GM18873 (cell line): Measurements from ENCODE around the gene FXYD7.
"Not testable (repeated sequence)": the region's sequence is repeated elsewhere in the genome, so short reads cannot be mapped to it uniquely, and the experiment has no call there.

ENCODE experiments used
- ATAC-seq: cut with Tn5 transposase; IDR thresholded peaks from one replicate; pipeline ENCODE4 v1.9.1; 2021; ENCODE audit warnings: mild to moderate bottlenecking, moderate library complexity, moderate number of reproducible peaks; ENCODE audit not compliant: unreplicated experiment, low FRiP score

The FXYD7 gene

DNA sequence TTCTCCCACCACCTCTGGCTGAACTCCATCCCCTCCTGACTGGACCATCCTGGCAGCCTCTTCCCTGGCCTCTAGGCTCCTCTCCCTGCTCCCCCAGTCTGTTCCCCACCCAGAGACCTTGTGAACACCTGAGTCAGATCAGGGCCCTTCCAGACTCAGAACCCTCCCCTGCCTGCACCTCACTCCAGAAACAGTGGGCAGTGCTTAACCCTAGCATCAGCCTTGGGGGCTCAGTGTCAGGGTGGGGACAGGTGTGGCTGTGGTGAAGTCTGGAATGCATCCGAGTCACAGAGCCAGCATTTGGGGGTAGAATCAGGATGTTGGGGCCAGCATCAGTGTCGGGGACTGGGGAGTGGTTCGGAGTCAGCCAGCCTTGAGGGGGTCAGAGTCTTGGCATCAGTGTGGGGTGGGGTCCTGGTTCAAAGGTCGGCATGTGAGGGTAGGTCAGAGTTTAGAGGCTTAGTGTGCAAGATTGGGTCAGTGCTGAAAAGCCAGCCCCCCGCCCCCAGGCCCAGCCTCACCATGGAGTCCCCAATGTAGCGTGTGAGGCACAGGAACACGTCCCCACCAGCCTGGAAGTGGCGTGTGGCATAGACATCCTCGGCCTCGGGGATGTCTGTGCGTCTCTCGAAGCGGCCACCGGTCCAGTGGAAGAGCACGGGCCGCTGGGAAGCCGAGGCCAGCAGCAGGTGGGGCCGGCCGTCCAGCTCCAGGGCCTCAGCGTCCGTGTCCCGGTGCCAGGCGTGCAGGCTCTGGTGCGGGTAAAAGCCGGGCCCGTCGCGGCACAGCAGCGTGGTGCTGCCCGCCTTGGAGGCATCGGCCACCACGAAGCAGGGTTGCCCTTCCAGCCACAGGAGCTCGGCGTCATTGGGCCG is 17.1 kb upstream of the FXYD7 start:
- no peak for ATAC-seq

DNA sequence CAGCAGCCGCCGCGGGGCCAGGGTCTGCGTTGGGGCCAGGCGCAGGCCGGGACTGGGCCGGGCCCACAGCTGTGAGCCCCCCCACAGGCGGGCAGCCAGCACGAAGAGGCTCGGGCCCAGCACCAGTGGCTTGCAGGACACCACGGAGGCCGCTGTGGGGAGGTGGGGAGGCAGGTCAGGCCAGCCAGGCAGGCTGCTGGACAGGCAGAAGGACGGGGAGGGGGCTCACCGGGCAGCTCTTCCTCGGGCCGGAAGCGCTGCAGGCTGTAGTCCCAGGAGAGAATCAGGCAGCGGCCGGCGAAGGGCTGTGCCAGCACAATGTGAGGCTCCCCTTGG is 16.5 kb upstream of the FXYD7 start:
- no peak for ATAC-seq

DNA sequence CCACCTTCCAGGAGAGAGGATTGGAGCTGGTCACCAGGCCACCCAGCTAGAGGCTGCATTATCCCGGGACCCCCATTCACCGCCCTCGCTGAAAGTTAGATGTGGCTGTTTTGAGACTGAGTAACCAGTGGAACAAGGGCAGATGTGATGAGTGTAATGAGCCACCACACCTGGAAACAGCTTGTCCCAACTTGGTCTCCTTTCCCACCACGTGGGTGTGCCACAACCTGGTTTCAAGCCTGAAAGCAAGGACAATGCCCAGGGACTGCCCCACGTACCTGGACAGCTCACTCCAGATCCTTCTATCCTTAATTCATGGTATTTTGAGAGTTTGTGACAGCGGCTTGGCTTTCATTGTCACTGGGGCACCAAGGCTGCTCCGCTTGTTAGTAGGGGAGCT is 15.2 kb upstream of the FXYD7 start:
- ATAC-seq = no peak

DNA sequence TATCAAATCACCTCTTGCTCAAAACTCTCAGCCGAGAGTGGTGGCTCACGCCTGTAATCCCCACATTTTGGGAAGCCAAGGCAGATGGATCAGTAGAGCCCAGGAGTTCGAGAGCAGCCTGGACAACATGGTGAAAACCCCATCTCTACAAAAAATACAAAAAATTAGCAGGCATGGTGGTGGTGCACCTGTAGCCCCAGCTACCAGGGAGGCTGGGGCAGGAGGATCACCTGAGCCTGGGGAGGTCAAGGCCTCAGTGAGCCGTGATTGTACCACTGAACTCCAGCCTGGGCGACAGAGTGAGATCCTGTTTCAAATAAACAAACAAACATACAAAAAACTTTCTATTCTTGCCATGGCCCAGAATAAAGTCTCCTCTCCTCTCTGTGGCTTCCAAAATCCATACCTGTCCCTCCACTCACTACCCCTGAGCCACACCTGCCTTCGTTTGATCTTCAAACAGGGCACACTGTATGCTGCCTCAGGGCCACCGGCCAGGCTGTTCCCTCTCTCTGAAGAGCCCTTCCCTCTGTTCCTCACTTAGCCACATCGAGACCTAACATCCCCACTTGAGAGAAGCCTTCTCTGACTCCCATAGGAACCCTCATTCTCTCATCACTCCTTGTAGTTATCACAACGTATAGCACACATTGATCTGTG is 14.5 kb upstream of the FXYD7 start:
- ATAC-seq = no peak

DNA sequence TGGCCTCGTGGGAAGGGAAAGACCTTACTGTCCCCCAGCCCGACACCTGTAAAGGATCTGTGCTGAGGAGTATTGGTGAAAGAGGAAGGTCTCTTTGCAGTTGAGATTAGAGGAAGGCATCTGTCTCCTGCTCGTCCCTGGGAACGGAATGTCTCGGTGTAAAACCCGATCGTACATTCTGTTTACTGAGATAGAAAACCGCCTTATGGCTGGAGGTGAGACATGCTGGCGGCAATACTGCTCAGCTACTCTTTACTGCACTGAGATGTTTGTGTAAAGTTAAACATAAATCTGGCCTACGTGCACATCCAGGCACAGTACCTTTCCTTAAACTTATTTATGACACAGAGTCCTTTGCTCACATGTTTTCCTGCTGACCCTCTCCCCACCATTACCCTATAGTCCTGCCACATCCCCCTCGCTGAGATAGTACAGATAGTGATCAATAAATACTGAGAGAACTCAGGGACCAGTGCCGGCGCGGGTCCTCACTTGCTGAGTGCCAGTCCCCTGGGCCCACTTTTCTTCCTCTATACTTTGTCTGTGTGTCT is 13.3 kb upstream of the FXYD7 start:
- not testable (repeated sequence) for ATAC-seq

DNA sequence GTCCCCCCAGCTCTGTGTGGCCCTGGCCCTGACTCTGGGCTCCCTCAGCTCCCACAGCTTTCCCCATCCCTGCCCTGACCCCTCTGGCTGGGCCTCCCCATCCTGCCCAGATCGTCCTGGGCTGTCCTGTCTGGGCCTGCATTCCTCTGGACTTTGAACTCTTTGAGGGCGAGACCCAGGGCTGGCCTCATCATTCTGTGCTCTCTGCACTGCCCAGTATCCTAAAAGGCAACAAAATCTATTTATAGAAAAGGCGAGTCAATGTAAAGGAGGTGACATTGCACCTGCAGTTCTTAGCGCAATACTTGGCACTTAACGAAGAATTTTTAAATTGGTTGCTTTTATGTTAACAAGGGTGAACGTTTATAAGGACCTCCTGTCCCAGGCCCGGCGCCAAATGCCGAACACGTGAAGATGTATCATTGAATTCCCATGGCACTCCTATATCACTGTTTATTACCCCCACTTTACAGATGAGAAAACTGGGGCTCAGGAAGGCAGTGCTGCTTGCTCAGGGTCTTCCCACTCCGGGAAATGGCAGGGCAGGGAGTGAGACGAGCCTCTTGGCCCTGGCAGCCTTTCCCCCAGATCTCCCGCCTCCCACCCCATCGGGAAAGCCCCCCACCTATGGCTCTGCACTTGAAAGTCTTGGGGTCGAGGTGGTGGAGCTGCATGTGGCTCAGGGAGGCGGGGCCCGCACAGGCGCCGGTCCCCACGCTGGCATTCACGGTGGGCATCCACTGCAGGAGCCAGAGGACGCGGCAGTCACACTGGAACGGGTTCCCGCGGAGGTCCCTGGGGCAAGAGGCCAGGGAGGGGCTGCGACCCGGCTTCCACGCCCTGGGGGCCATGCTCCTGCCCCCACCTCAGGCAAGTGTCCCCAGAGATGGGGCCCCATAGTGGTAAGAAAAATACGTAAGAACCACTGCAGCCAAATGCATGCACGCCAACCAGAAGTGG is 12.0 kb upstream of the FXYD7 start:
- ATAC-seq = no peak

DNA sequence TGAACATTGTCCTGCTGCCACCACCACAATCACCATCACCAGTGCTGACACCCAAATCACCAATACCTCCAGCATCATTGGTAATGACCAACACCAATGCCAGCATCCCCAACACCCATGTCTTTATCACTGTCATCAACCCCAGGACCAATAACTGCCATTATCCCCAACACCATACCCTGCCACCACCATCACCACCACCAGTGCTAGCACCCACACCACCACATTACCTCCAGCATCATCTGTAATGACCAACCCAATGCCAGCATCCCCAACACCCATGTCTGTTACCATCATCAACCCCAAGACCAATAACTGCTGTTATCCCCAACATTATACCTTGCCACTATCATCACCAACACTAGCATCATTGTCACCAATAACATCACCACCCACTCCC is 10.8 kb upstream of the FXYD7 start:
- no peak for ATAC-seq

DNA sequence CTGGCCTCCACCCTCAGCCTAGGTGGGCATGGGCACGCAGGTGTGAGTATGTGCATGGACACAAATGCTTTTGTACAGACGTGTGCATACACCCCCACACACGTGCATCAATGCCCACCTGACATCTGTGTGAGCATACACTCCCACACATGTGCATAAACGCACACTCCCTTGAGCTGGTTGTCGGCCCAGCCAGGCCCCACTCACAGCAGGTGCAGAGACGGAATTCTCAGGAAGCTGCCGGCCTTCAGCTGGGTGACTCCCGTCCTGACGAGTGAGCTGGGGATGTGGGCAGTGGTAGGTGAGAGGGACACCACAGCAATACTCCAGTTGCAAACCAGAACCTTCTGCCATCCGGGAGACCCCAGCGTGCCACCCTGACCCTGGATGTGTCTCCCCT is 9.2 kb upstream of the FXYD7 start:
- no peak for ATAC-seq

DNA sequence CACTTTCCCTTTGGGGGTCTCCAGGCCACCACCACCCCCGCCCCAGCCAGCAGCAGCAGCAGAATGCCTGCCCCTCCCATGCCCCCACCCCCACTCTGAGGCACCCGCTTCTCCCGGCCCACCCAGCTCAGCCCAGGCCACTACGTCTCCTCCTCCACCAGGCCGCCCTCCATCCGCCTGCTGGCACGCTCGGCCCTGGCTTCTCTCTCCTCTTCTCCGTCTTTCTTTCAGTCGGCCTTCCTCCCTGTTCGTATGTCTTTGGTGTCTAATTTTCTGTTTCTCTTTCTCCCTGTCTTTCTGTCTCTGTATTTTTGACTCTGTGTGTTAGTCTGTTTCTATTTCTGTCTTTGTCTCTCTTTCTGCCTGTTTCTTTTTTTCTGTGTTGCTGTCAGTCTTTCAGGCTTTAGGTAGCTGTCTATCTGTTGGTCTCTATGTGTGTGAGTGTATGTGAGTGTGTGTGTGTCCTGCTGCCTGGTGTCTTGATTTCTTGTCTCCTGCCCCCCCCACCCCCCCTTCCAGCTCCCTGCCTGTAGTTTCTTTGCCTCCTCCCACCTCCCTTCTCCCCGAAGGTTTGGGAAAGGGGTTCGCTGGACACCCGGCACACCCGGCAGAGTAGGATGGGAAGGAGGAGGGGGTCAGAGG is 8.3 kb upstream of the FXYD7 start, which contains the start of gene LGI4:
LGI4 (minus strand) TSS at position 459 of the 642 bp plus-strand sequence; CDS start at position 80, 379 bp downstream.
- no peak for ATAC-seq

DNA sequence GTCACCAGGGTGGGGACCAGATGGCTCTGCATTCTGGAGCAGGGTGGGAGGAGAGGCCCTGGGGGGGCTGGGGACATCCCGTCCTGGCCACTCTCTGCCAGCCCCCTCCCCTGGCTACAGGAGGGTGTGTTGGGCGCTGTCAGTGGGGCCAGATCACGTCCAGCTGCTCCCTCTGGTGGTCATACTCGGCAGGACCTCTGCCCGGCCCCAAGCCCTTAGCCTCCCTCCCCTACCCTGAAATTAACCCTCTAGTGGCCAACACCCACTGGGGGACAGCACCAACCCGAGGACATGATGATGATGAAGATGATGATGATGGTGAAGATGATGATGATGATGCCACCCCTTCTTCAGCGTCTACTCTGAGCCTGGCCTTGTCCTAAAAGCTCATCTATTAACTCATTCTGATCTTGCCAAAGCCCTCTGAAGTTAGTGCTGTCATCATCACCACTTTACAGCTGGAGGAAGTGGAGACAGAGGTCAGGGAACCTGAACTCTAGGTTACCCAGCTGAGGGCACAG is 7.6 kb upstream of the FXYD7 start:
- ATAC-seq = no peak

DNA sequence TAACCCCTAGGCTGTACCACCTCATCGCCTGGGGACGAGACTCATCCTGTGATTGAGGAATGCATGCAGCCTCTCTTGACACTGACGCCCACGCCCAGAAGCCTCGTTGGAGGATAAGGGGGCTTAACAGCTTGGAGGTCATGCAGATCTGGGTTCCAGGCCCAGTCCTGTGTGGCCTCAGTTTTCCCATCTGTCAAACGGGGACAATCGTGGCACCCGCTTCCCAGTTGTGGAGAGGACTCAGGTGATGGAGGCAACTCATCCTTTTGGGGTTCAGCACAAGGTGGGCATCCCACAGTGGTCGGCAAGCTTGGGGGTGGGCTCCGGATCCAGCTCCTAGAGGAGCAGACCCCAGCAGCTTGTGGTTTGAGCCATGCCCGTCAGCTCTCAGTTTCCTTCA is 6.8 kb upstream of the FXYD7 start:
- ATAC-seq = no peak

DNA sequence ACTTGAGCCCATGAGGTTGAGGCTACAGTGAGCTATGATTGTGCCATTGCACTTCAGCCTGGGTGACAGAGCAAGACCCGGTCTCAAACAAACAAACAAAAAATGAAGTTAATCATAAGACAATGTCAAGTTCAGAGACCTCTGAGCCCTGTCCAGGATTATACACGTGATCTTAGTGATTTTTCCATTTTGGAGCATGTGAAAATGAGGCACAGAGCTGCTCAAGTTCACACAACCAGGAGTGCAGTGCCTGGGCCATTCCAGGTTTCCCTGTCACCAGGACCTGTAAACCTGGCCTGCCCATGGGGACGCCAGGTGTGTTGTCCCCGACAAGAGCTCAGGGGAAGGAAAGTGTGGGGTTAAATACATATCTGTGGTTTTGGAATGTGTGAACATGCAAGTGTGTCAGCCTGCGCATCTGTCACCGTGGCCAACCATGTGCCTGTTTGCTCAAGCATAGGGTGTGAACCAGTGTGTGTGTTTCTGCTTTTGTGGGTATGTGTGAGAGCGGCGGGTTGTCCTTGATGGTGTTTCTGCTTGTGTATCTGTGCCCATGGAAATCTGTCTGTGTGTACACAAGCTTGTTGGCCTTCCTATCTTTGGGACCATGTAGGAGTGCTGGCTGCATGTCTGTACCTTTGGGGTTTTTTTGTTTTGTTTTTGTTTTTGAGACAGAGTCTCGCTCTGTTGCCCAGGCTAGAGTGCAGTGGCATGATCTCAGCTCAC is 5.9 kb upstream of the FXYD7 start:
- no peak for ATAC-seq

DNA sequence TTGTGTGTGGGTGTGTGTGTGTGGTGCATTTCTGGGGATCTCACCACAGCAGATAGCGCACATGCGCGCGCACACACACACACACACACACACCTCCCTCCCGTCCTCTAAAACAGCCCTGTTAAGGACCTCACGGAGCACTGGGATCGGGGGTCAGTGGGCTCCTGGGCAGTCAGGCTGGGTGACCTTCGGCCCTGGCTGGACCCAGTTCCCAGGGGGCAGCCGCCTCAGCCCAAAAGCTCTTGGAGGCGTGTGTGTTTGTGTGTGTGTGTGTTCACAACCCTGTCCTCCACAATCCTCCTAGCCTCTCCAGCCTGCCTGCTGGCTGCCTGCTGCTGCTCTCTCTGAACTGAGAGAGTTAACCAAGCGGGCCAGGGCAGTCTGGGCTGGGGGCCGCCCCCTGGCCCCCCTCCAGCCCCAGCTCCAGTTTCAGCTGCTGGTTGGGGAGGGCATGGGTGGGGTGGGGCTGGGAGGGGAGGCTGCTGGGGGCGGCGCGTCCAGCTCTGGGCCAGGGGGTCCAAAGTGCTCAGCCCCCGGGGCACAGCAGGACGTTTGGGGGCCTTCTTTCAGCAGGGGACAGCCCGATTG is 4.7 kb upstream of the FXYD7 start, which contains the start of gene FXYD1:
FXYD1 (plus strand) TSS at position 520 of the 588 bp plus-strand sequence. CDS start 1,256 bp downstream, outside the sequence.
- no peak for ATAC-seq

DNA sequence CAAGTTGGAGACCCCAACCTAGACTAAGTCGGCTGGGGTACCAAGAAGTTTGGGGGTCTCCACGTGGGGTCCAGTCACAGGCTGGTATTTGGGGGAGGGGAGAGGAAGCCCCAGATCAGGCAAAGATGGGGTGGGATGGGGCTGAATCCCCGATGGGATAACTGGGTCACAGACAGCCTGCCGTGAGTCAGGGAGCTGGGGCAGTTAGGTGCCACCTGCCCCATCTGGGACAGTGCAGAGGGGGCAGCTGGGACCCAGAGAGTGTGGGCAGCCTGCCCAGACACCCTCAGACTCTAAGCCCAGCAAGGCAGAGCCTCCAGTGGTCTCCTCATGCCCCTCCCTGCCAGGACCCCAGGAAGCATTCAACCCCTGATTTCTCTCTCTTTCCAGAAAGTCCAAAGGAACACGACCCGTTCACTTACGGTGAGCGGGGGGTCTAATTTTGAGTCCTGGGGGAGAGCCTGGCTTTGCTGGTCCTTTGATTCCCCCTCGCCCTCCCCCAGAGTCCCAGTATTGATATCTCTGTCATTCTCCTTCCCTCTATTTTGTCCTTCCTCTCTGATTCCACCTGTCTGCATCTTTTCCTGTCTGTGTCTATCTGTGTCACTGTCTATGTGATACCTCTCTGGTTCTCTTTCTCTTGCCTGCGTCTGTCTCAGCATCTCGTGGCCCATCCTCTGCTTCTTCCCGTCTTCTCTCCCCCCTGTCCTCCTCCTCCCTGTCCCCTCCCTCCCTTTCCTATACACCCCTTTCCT is 2.7 kb upstream of the FXYD7 start:
- no peak for ATAC-seq

DNA sequence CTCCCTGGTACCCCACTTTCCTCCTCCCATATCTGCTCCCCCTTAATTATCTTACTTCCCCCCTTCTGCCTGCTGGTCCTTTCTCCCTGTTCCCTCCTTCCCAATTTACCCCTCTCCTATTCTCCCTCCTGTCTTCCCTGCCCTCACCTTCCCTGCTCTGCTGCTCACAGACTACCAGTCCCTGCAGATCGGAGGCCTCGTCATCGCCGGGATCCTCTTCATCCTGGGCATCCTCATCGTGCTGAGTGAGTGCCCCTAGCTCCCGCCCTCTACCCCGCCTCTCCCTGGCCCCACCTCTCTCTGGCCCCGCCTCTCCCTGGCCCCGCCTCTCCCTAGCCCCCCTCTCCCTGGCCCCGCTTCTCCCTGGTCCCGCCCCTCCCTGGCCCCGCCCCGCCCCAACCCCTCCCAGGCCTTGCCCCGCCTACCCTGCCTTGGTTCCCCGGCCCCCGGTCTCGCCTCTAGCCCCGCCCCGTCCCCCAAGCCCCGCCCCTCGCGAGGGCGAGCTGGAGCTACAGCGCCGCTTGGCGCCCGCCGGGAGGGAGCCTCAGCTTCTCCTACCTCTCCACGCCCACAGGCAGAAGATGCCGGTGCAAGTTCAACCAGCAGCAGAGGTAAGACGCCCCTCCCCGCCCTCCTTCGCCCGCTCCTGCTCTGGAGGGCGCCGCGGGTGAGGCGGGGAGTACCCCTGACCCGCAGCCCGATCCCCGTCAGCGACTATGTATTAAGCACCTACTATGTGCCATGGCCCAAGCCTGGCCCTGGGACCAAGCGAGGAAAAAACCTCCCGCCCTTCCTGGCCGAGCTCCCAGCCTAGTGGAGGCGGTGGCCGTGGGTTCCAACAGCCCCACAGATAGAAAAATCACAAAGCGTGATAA is 1.9 kb upstream of the FXYD7 start:
- ATAC-seq = no peak

DNA sequence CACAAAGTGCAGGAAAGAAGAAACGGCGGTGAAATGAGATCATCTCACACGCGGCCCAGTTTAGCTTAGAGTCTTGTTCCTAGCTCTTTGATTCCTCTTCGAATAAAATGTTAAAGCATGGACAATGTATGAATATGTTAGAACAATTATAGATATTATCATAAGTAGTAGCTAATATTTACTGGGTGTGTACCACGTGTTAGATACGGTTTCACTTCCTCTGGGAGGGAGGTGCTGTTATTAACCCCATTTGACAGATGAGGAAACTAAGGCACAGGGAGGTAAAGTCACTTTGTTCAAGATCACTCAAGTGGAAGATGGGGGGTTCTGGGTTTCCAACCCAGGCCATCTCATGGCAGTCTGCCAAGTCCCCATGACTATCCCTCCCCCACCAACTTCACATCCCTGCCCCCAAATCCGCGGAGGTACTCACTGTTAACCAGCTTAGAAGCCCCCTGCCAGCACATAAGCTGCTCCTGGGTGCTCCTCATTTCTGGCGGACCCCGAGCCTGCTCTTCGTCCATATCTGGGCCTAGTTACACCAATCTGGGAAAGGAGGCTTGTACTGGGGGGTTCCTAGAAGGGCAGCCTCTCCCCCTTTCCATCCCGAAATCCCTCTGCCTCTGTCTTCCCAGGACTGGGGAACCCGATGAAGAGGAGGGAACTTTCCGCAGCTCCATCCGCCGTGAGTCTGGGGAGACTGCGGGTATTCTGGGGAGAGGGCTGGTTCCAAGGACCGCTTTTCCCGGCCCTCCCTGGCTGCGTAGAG is 1.0 kb upstream of the FXYD7 start:
- no peak for ATAC-seq
